A549 (cell line): ENCODE results near the gene PKNOX1.
"Not testable (repeated sequence)": the region's sequence is repeated elsewhere in the genome, so short reads cannot be mapped to it uniquely, and the experiment has no call there.

Experiments
- CHD2 ChIP-seq: fragments of 150-350 bp; IDR thresholded peaks from 2 replicates; pipeline ENCODE4 v1.6.1; 2014; ENCODE audit warnings: low read length; ENCODE audit not compliant: partially characterized antibody
- CTCF ChIP-seq: fragments of >200 bp; sonication (Bioruptor Twin); formaldehyde crosslinking; IDR thresholded peaks from 3 replicates; pipeline ENCODE4 v1.5.1; 2016
- EP300 ChIP-seq, 2 experiments: fragments of >200 bp; sonication (Bioruptor Twin); formaldehyde crosslinking; IDR thresholded peaks; 2 replicates in 1 of 2; 3 replicates in 1 of 2; pipeline ENCODE4 v1.6.1; 2016 to 2017
- HDAC2 ChIP-seq: fragments of 200-600 bp; sonication (generic); IDR thresholded peaks from 2 replicates; pipeline ENCODE4 v1.6.1; 2016
- HOXA7 ChIP-seq: fragments of 250-450 bp; sonication (Bioruptor Pico); IDR thresholded peaks from 2 replicates; pipeline ENCODE4 v1.5.0; 2020; ENCODE audit warnings: mild to moderate bottlenecking, moderate library complexity
- JUN ChIP-seq, 2 experiments: fragments of >200 bp; sonication (Bioruptor Twin); formaldehyde crosslinking; IDR thresholded peaks; 2 replicates in 1 of 2; 3 replicates in 1 of 2; pipeline ENCODE4 v1.6.1; 2016 to 2017
- MAFK ChIP-seq: fragments of 450-650 bp; IDR thresholded peaks from 2 replicates; pipeline ENCODE4 v1.6.1; 2014; ENCODE audit not compliant: partially characterized antibody
- MAX ChIP-seq: IDR thresholded peaks from 2 replicates; pipeline ENCODE4 v1.6.1; 2012
- MYC ChIP-seq: IDR thresholded peaks from 2 replicates; pipeline ENCODE4 v1.6.1; 2012; ENCODE audit warnings: mild to moderate bottlenecking, inconsistent platforms, low read length, improper control_type of control experiment, borderline replicate concordance
- POLR2A ChIP-seq: IDR thresholded peaks from 2 replicates; pipeline ENCODE4 v1.6.1; 2012; ENCODE audit warnings: mild to moderate bottlenecking, low read length
- RAD21 ChIP-seq, 2 experiments: fragments of >200 bp in 1 of 2; sonication (Bioruptor Twin) in 1 of 2; formaldehyde crosslinking in 1 of 2; IDR thresholded peaks in 1 of 2; conservative IDR thresholded peaks in 1 of 2; 2 replicates in 1 of 2; 3 replicates in 1 of 2; pipeline ENCODE4 v1.6.1; 2012 to 2018; ENCODE audit warnings: inconsistent platforms in 1 of 2
- USF2 ChIP-seq: fragments of 450-650 bp; IDR thresholded peaks from 2 replicates; pipeline ENCODE4 v1.6.1; 2014; ENCODE audit warnings: antibody characterized with exemption

GRCh38 chr21:43082587-43083300 lies 108.4 kb downstream of the PKNOX1 start:
- not testable (repeated sequence) for TF ChIP-seq HOXA7; POLR2A; CTCF; JUN (IDR thresholded peaks at IDR 0.05); RAD21 (conservative IDR thresholded peaks at IDR 0.05 in 1 of 2, IDR thresholded peaks at IDR 0.05 in 1 of 2); CHD2; MAX; MYC; USF2; HDAC2; EP300 (IDR thresholded peaks at IDR 0.05); MAFK
